Ascending aorta (tissue), 2 donors: Measurements from ENCODE around the gene TMEM38B. TPM values are rescaled to one million over a fixed set of nuclear protein-coding genes. Genes with fewer than 3 reads are reported as not detected.
"Not testable (repeated sequence)": the region's sequence is repeated elsewhere in the genome, so short reads cannot be mapped to it uniquely, and the experiment has no call there.

Experiments used
- DNase-seq, 2 donors: peaks; one replicate each; pipeline ENCODE4 v3.0.0-alpha.2; 2019; ENCODE audit warnings: low spot score in 2 of 2
- H3K27ac ChIP-seq, 2 donors: fragments of 200-600 bp; sonication (generic); one replicate each; pipeline ENCODE4 v1.5.1; 2016 to 2017; ENCODE audit warnings: mild to moderate bottlenecking in 1 of 2
- H3K27me3 ChIP-seq: fragments of 200-600 bp; sonication (generic); one replicate; pipeline ENCODE4 v1.5.1; 2017
- H3K36me3 ChIP-seq, 2 donors: fragments of 200-600 bp; sonication (generic); one replicate each; pipeline ENCODE4 v1.5.1; 2016
- H3K4me1 ChIP-seq, 2 donors: fragments of 200-600 bp; sonication (generic); one replicate each; pipeline ENCODE4 v1.5.1; 2016 to 2017; ENCODE audit warnings: mild to moderate bottlenecking in 1 of 2
- H3K4me3 ChIP-seq, 2 donors: fragments of 200-600 bp; sonication (generic); one replicate each; pipeline ENCODE4 v1.5.1; 2016 to 2017; ENCODE audit warnings: mild to moderate bottlenecking in 1 of 2
- H3K9me3 ChIP-seq, 2 donors: fragments of 200-600 bp; sonication (generic); one replicate each; pipeline ENCODE4 v1.5.1; 2016
- intact Hi-C: fragments of 100-400 bp; cut with DNase I; formaldehyde crosslinking; loops from one replicate; pipeline ENCODE4 v1.15.1; 2023
- total RNA-seq: library from RNA; depleted of rRNA; stranded (reverse); fragments of >200 nt; gene quantifications from one replicate; pipeline ENCODE4 v1.1.0, GENCODE V29; 2016
- TF ChIP-seq, protein P1 (sequence below), 3 experiments: fragments of 200-600 bp in 2 of 3; fragments of 450-650 bp in 1 of 3; sonication (generic) in 2 of 3; IDR thresholded peaks; one replicate each; pipeline ENCODE4 v1.5.1; 2016 to 2019; ENCODE audit warnings: antibody characterized with exemption in 3 of 3, mild to moderate bottlenecking in 1 of 3, moderate library complexity in 1 of 3

Gene TMEM38B
- total RNA-seq, 1 donor from 2014 or later = 11.0 TPM

DNA sequence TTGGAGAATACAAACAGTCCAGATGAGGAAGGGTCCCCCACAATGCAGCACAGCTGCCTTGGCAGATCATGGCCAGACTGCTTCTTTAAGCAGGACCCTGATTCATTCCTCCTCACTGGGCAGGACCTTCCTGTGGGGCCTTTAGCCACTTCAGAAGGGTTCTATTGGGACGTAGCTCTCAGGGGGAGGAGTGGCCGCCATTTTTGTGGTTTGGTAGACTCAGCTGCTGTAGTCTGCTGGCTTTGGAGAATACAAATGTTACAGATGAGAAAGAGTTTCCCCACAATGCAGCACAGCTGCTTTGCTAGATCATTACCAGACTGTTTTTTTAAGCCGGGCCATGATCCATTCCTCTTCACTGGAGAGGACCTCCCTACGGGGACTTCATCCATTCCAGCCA, 57.4 kb downstream of the TMEM38B start:
- H3K36me3 ChIP-seq = peaks cover 0 to 32% of the 10 kb centered on the region in 2 donors
- intact Hi-C loops = no loop called here
- H3K4me3 ChIP-seq = no peak overlapping the region
- no peak overlapping the region for H3K27ac ChIP-seq
- H3K9me3 ChIP-seq = peaks cover 0 to 41% of the 10 kb centered on the region in 2 donors
- TF ChIP-seq, protein P1, sequence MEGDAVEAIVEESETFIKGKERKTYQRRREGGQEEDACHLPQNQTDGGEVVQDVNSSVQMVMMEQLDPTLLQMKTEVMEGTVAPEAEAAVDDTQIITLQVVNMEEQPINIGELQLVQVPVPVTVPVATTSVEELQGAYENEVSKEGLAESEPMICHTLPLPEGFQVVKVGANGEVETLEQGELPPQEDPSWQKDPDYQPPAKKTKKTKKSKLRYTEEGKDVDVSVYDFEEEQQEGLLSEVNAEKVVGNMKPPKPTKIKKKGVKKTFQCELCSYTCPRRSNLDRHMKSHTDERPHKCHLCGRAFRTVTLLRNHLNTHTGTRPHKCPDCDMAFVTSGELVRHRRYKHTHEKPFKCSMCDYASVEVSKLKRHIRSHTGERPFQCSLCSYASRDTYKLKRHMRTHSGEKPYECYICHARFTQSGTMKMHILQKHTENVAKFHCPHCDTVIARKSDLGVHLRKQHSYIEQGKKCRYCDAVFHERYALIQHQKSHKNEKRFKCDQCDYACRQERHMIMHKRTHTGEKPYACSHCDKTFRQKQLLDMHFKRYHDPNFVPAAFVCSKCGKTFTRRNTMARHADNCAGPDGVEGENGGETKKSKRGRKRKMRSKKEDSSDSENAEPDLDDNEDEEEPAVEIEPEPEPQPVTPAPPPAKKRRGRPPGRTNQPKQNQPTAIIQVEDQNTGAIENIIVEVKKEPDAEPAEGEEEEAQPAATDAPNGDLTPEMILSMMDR (IDR thresholded peaks at IDR 0.05) = no peak
- no peak for DNase-seq
- H3K27me3 ChIP-seq = no peaks in the 10 kb centered on the region
- H3K4me1 ChIP-seq = no peaks in the 10 kb centered on the region

DNA sequence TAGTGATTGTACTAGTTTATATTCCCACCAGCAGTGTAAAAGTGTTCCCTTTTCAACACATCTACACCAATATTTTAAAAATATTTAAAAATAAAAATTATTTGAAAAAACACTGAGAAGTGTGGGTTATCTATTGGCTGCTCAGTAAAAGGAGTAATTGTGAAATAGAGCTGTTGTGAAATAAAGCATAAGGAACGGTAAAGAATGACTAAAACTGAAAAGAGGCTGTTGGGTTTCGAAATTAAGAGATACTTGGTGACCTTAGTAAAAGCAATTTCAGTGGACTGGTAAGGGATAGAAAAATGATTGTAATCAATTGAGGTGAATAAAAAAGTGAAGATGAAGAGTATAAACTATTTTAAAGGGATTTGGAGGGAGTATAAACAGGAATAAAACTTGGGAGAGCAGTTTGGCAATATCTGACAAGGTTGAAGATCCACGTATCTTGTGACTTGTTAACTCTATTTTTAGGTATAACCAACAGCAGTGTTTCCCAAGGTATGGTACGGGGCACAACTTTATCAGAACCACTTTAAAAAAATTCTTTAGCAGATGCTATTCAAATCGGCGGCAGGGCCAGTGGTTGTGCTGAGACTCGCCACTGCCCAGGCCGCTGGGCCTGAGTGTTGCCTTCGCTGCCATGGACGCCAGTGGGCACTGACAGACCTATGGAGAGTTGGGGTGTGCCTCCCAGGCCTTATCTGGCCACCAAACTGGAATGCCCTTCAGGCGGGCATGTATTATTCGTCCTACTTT, 63.3 kb downstream of the TMEM38B start:
- DNase-seq = no peak
- intact Hi-C loops = no loop called here
- no peak overlapping the region for H3K4me3 ChIP-seq
- H3K4me1 ChIP-seq = no peaks in the 10 kb centered on the region
- no peaks in the 10 kb centered on the region for H3K36me3 ChIP-seq
- peaks cover 0 to 63% of the 10 kb centered on the region in 2 donors for H3K9me3 ChIP-seq
- H3K27me3 ChIP-seq = no peaks in the 10 kb centered on the region
- H3K27ac ChIP-seq = no peak overlapping the region
- TF ChIP-seq, protein P1 (IDR thresholded peaks at IDR 0.05) = no peak

DNA sequence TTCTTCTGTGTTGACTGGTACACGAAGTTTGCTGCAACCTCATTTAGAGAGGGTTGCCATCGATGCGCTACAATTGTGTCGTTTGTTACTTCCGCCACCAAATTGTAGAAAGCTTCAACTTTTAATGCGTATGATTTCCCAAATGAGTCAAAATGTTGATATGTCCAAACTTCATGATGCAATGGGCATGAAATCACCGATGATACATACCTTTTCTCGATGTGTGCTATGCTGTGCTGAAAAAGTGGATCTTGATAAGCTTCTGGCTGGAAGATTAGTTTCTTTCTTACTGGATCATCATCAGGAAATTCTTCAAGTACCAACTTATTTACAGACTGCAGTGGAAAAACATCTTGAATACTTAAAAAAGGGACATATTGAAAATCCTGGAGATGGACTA, 65.7 kb downstream of the TMEM38B start:
- intact Hi-C loops = no loop called here
- TF ChIP-seq, protein P1 (IDR thresholded peaks at IDR 0.05) = no peak
- H3K9me3 ChIP-seq = peaks cover 0 to 41% of the 10 kb centered on the region in 2 donors

DNA sequence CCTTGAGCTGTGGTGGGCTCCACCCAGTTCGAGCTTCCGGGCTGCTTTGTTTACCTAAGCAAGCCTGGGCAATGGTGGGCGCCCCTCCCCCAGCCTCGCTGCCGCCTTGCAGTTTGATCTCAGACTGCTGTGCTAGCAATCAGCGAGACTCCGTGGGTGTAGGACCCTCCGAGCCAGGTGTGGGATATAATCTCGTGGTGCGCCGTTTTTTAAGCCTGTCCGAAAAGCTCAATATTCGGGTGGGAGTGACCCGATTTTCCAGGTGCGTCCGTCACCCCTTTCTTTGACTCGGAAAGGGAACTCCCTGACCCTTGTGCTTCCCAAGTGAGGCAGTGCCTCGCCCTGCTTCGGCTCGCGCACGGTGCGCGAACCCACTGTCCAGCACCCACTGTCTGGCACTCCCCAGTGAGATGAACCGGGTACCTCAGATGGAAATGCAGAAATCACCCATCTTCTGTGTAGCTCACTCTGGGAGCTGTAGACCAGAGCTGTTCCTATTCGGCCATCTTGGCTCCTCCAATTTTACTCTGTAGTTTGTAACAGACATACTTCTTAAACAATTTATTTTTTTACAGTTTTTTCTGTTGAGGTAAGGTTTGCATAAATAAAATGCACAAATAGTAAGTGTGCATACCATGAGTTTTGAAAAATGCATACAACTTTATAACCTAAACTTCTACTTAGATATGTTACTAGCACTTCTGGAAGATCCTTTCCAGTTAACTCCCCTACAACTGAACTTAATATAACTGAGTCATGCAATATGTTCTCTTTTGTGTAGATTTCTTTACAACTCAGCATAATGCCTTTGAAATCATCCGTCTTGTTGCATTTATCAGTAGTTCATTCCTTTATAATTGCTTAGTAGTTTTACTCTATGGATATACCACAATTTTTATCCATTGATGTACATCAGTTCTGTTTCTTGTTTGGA, 88.5 kb downstream of the TMEM38B start:
- intact Hi-C loops, H3K27me3 ChIP-seq, H3K4me1 ChIP-seq, H3K36me3 ChIP-seq, DNase-seq, H3K27ac ChIP-seq, H3K4me3 ChIP-seq: not testable (repeated sequence)
- H3K9me3 ChIP-seq = peaks cover 0 to 21% of the 10 kb centered on the region in 2 donors

More for the DNA sequence above, 65.7 kb downstream of the TMEM38B start:
- no peaks in the 10 kb centered on the region for H3K27me3 ChIP-seq
- no peaks in the 10 kb centered on the region for H3K36me3 ChIP-seq
- H3K4me3 ChIP-seq = no peak overlapping the region
- no peak for DNase-seq
- H3K4me1 ChIP-seq = no peaks in the 10 kb centered on the region
- no peak overlapping the region for H3K27ac ChIP-seq

DNA sequence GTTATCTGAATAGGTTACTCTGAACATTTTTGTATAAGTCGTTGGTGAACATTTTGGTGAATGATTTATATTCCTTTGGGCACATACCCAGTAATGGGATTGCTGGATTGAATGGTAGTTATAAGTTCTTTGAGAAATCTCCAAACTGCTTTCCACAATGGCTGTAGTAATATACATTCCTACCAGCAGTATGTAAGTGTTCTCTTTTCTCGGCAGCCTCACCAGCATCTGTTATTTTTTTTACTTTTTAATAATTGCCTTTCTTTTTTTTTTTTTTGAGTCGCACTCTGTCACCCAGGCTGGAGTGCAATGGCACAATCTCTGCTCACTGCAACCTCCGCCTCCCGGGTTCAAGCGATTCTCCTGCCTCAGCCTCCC, 89.1 kb downstream of the TMEM38B start:
- intact Hi-C loops, DNase-seq, H3K36me3 ChIP-seq, H3K27me3 ChIP-seq, H3K4me3 ChIP-seq, H3K4me1 ChIP-seq, H3K27ac ChIP-seq: not testable (repeated sequence)
- peaks cover 0 to 21% of the 10 kb centered on the region in 2 donors for H3K9me3 ChIP-seq

DNA sequence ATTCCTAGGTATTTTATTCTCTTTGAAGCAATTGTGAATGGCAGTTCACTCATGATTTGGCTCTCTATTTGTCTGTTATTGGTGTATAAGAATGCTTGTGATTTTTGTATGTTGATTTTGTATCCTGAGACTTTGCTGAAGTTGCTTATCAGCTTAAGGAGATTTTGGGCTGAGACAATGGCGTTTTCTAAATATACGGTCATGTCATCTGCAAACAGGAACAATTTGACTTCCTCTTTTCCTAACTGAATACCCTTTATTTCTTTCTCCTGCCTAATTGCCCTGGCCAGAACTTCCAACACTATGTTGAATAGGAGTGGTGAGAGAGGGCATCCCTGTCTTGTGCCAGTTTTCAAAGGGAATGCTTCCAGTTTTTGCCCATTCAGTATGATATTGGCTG, 92.5 kb downstream of the TMEM38B start:
- intact Hi-C loops = not testable (repeated sequence)

DNA sequence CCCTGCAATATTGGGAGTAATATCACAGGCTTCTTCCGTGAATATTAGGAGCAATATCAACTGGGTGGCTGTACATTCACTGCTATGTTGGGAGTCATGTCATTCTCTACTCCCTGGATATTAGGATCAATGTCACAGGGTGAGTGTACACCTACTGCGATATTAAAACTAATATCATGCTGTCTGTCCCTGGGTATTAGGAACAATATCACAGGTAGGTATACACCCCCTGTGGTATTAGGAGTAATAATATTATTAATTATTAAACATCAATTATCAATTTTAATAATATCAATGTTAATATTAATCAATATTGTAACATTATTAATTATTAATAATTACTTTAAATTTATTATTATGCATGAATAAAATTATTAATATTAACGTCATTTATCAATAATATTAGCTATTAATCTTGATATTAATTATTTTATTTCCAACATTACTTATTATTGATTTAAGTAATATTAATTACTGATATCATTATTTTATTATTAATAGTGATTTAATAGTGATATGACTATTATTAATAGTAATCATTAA, 121.9 kb downstream of the TMEM38B start:
- intact Hi-C loops = no loop called here
- TF ChIP-seq, protein P1 (IDR thresholded peaks at IDR 0.05) = no peak
- no peaks in the 10 kb centered on the region for H3K27me3 ChIP-seq
- no peak for DNase-seq
- no peaks in the 10 kb centered on the region for H3K36me3 ChIP-seq
- H3K4me3 ChIP-seq = no peak overlapping the region
- no peak overlapping the region for H3K27ac ChIP-seq
- H3K4me1 ChIP-seq = no peaks in the 10 kb centered on the region
- peaks cover 0 to 21% of the 10 kb centered on the region in 2 donors for H3K9me3 ChIP-seq

More for the DNA sequence above, 92.5 kb downstream of the TMEM38B start:
- not testable (repeated sequence) for H3K36me3 ChIP-seq, H3K4me1 ChIP-seq, H3K27ac ChIP-seq, H3K4me3 ChIP-seq, H3K27me3 ChIP-seq, DNase-seq
- H3K9me3 ChIP-seq = peaks cover 0 to 44% of the 10 kb centered on the region in 2 donors
